ENCODE measurements around the gene APLF.

DNA sequence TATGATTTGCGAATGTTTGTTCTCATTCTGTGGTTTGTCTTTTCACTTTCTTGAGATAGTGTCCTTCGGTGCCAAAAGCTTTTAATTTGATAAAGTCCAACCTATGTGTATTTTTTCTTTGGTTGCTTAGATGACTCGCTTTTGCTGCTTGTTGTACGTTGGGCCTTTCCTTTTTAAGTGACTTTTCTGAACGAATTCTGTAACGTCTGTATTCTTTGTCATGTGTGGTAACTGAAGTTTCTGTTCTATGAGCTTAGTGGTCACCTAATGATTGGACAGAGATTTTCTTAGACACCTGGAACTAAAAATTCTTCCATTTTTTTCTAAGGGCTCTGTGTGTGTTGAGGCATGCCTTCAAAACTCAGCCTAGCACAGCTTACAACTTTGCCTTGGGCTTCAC is 156.4 kb downstream of the APLF start:
- TF ChIP-seq POLR2A (IDR thresholded peaks at IDR 0.05), result no peak
- TF ChIP-seq, protein P1, sequence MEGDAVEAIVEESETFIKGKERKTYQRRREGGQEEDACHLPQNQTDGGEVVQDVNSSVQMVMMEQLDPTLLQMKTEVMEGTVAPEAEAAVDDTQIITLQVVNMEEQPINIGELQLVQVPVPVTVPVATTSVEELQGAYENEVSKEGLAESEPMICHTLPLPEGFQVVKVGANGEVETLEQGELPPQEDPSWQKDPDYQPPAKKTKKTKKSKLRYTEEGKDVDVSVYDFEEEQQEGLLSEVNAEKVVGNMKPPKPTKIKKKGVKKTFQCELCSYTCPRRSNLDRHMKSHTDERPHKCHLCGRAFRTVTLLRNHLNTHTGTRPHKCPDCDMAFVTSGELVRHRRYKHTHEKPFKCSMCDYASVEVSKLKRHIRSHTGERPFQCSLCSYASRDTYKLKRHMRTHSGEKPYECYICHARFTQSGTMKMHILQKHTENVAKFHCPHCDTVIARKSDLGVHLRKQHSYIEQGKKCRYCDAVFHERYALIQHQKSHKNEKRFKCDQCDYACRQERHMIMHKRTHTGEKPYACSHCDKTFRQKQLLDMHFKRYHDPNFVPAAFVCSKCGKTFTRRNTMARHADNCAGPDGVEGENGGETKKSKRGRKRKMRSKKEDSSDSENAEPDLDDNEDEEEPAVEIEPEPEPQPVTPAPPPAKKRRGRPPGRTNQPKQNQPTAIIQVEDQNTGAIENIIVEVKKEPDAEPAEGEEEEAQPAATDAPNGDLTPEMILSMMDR (IDR thresholded peaks at IDR 0.05), result no peak
